HCT116 (cell line): ENCODE results near the gene CTNNA1. TPM values are rescaled to one million over a fixed set of nuclear protein-coding genes. Genes with fewer than 3 reads are reported as not detected.

Experiments used
- ATAC-seq: fragments of 200-7000 bp; cut with Tn5 transposase; 2 replicates; pipeline ENCODE4 v1.9.1; 2020; ENCODE audit warnings: mild to moderate bottlenecking, moderate library complexity
- BruUV-seq: library from RNA; stranded (reverse); fragments of 400-500 nt; replicated peaks from 2 replicates; lab custom pipeline; 2021; lab: Mats Ljungman, UMichigan
- CTCF ChIA-PET: fragments of 300-600 bp; sonication (Branson Sonifier 250); formaldehyde crosslinking; loops from one replicate; lab custom pipeline; 2021; ENCODE audit warnings: antibody characterized with exemption; lab: Charles Lee
- POLR2A ChIA-PET: fragments of 300-600, 350-600 bp; sonication (Branson Sonifier 250); formaldehyde crosslinking; loops from one replicate; lab custom pipeline; 2021; ENCODE audit warnings: antibody characterized with exemption; lab: Charles Lee
- RAD21 ChIA-PET, 2 experiments: fragments of 300-600 bp; sonication (Branson Sonifier 250); formaldehyde crosslinking; loops; one replicate each; lab custom pipeline; 2023; ENCODE audit warnings: low total read pairs in 2 of 2; ENCODE audit not compliant: uncharacterized antibody in 2 of 2, unreplicated experiment in 2 of 2, low non-redundant PET in 1 of 2; lab: Charles Lee
- DNase-seq: peaks from one replicate; pipeline ENCODE4 v3.0.0-alpha.2; 2010; ENCODE audit warnings: low read depth, low spot score
- H2AFZ ChIP-seq: fragments of 200-600 bp; shearing (Covaris generic), sonication (generic); 2 replicates; pipeline ENCODE4 v1.6.1; 2017; ENCODE audit warnings: low read depth, mixed run types, mixed read lengths, antibody characterized with exemption, low read length; ENCODE audit not compliant: poor library complexity, severe bottlenecking
- H3K27ac ChIP-seq: 2 replicates; pipeline ENCODE4 v1.5.1; 2012; ENCODE audit warnings: low read depth, low read length
- H3K27me3 ChIP-seq: fragments of 200-600 bp; sonication (generic); 2 replicates; pipeline ENCODE4 v1.6.1; 2016; ENCODE audit warnings: mixed run types, low read length, mixed read lengths; ENCODE audit not compliant: insufficient read depth
- H3K36me3 ChIP-seq, 2 experiments: fragments of 200-500 bp in 1 of 2; fragments of 200-600 bp in 1 of 2; sonication (Bioruptor generic) in 1 of 2; sonication (generic) in 1 of 2; 2 replicates each; pipeline versions ENCODE4 v1.5.1 to v1.6.1; 2014 to 2016; ENCODE audit warnings: low read length in 2 of 2, inconsistent platforms in 1 of 2, mixed read lengths in 1 of 2, mixed run types in 1 of 2; ENCODE audit not compliant: insufficient read depth in 2 of 2, control insufficient read depth in 1 of 2
- H3K4me1 ChIP-seq, 2 experiments: fragments of 200-600 bp in 1 of 2; sonication (generic) in 1 of 2; 2 replicates each; pipeline versions ENCODE4 v1.5.1 to v1.6.1; 2012 to 2017; ENCODE audit warnings: low read length in 2 of 2, inconsistent platforms in 1 of 2, mild to moderate bottlenecking in 1 of 2, mixed read lengths in 1 of 2, mixed run types in 1 of 2, moderate library complexity in 1 of 2; ENCODE audit not compliant: insufficient read depth in 2 of 2, control insufficient read depth in 1 of 2
- H3K4me2 ChIP-seq: fragments of 200-600 bp; sonication (generic); 2 replicates; pipeline ENCODE4 v1.6.1; 2017; ENCODE audit warnings: mixed run types, low read length, mixed read lengths
- H3K4me3 ChIP-seq, 2 experiments: fragments of 200-600 bp in 1 of 2; sonication (generic) in 1 of 2; replicated peaks in 1 of 2; 2 replicates each; pipeline ENCODE4 v1.5.1; 2011 to 2016; ENCODE audit warnings: low read length in 2 of 2, control low read depth in 1 of 2, low read depth in 1 of 2, mild to moderate bottlenecking in 1 of 2, mixed read lengths in 1 of 2, mixed run types in 1 of 2
- H3K79me2 ChIP-seq: fragments of 200-600 bp; sonication (generic); 2 replicates; pipeline ENCODE4 v1.6.1; 2017; ENCODE audit warnings: mild to moderate bottlenecking, mixed run types, low read length, moderate library complexity, mixed read lengths; ENCODE audit not compliant: insufficient read depth
- H3K9ac ChIP-seq: fragments of 200-600 bp; sonication (generic); 2 replicates; pipeline ENCODE4 v1.6.1; 2016; ENCODE audit warnings: low read length, mixed read lengths
- H3K9me2 ChIP-seq: fragments of 200-600 bp; sonication (generic), shearing (Covaris generic); 2 replicates; pipeline ENCODE4 v1.6.1; 2017; ENCODE audit warnings: mixed run types, mild to moderate bottlenecking, moderate library complexity; ENCODE audit not compliant: insufficient read depth
- H3K9me3 ChIP-seq, 2 experiments: fragments of 200-500 bp in 1 of 2; fragments of 200-600 bp in 1 of 2; sonication (Bioruptor generic) in 1 of 2; sonication (generic) in 1 of 2; 2 replicates each; pipeline ENCODE4 v1.6.1; 2014 to 2017; ENCODE audit warnings: low read length in 2 of 2, mixed read lengths in 2 of 2, inconsistent platforms in 1 of 2, low read depth in 1 of 2, mild to moderate bottlenecking in 1 of 2, mixed run types in 1 of 2, moderate library complexity in 1 of 2; ENCODE audit not compliant: control insufficient read depth in 1 of 2, insufficient read depth in 1 of 2
- H4K20me1 ChIP-seq: fragments of 200-600 bp; sonication (generic), shearing (Covaris generic); 2 replicates; pipeline ENCODE4 v1.6.1; 2017; ENCODE audit warnings: mixed run types, mild to moderate bottlenecking, moderate library complexity; ENCODE audit not compliant: insufficient read depth
- CTCF ChIP-seq, 3 experiments: fragments of 200-600 bp in 1 of 3; sonication (generic) in 1 of 3; IDR thresholded peaks in 2 of 3; conservative IDR thresholded peaks in 1 of 3; 2 replicates each; pipeline ENCODE4 v1.5.1; 2012 to 2017; ENCODE audit warnings: low read depth in 2 of 3, low read length in 2 of 3, antibody characterized with exemption in 1 of 3, borderline replicate concordance in 1 of 3, control low read depth in 1 of 3, mild to moderate bottlenecking in 1 of 3, mixed read lengths in 1 of 3, mixed run types in 1 of 3, moderate library complexity in 1 of 3; ENCODE audit not compliant: insufficient read depth in 1 of 3
- ELF1 ChIP-seq: IDR thresholded peaks from 2 replicates; pipeline ENCODE4 v1.6.1; 2012; ENCODE audit warnings: low read depth, borderline replicate concordance
- EZH2phosphoT487 ChIP-seq: fragments of 200-600 bp; IDR thresholded peaks from 2 replicates; pipeline ENCODE4 v1.6.1; 2018; ENCODE audit warnings: antibody characterized with exemption, borderline replicate concordance
- JUND ChIP-seq: IDR thresholded peaks from 2 replicates; pipeline ENCODE4 v1.6.1; 2012
- POLR2A ChIP-seq: IDR thresholded peaks from 2 replicates; pipeline ENCODE4 v1.7.0; 2011; ENCODE audit warnings: borderline replicate concordance; ENCODE audit not compliant: insufficient read depth, insufficient read length; ENCODE audit errors: extremely low read depth
- intact Hi-C: fragments of 100-400 bp; cut with micrococcal nuclease; formaldehyde crosslinking; loops from 2 replicates; pipeline ENCODE4 v1.10.0; 2022
- total RNA-seq: library from RNA; stranded (reverse); gene quantifications from one replicate; pipeline ENCODE4 v1.2.1, GENCODE V29; 2021; ENCODE audit not compliant: unreplicated experiment

The CTNNA1 gene
- total RNA-seq, 1 experiment from 2014 or later, result 313 TPM

- ATAC-seq, result no peak
- Histone ChIP-seq H3K4me2 (no peak overlapping the region), H3K9ac (no peak overlapping the region), H3K27ac (no peak overlapping the region), H3K4me3 (no peak overlapping the region), H2AFZ (no peak overlapping the region), H3K27me3 (no peaks in the 10 kb centered on the region), H3K4me1 (peaks cover 11 to 15% of the 10 kb centered on the region in 2 experiments), H3K9me3 (no peaks in the 10 kb centered on the region), H4K20me1 (peaks cover 15% of the 10 kb centered on the region; the same call in 1 of the 2 replicates), H3K79me2 (peaks cover 86% of the 10 kb centered on the region), H3K9me2 (no peaks in the 10 kb centered on the region), H3K36me3 (no peaks in the 10 kb centered on the region)
- ChIA-PET CTCF (no interaction called here), POLR2A (no interaction called here), RAD21 (no interaction called here)
- BruUV-seq, result no TSS peak
- intact Hi-C loops, result no loop called here
- no peak for TF ChIP-seq JUND
- DNase-seq, result no peak
Measured at GRCh38 chr5:138875552-138875875, 122.3 kb downstream of the CTNNA1 start.

GRCh38 chr5:138875946-138876345 lies 122.7 kb downstream of the CTNNA1 start:
- no peak overlapping the region for H3K4me2 ChIP-seq
- H3K9me2 ChIP-seq, result no peaks in the 10 kb centered on the region
- DNase-seq, result no peak
- H3K79me2 ChIP-seq, result peaks cover 86% of the 10 kb centered on the region
- ChIA-PET POLR2A (no interaction called here), RAD21 (no interaction called here), CTCF (no interaction called here)
- H3K27ac ChIP-seq, result no peak overlapping the region
- intact Hi-C loops, result no loop called here
- H3K27me3 ChIP-seq, result no peaks in the 10 kb centered on the region
- H4K20me1 ChIP-seq, result peaks cover 15% of the 10 kb centered on the region; the same call in 1 of the 2 replicates
- ATAC-seq, result no peak
- peaks cover 6 to 13% of the 10 kb centered on the region in 2 experiments for H3K4me1 ChIP-seq
- no peaks in the 10 kb centered on the region for H3K36me3 ChIP-seq
- H2AFZ ChIP-seq, result no peak overlapping the region
- TF ChIP-seq ELF1, result no peak
- TF ChIP-seq CTCF (IDR thresholded peaks at IDR 0.05 in 2 of 3, conservative IDR thresholded peaks at IDR 0.05 in 1 of 3; ENCODE audit: borderline replicate concordance in 1 of 3, insufficient read depth in 1 of 3, low read depth in 2 of 3, low read length in 2 of 3), result no peak
- no peak for TF ChIP-seq POLR2A
- TF ChIP-seq EZH2phosphoT487, result no peak
- H3K9ac ChIP-seq, result no peak overlapping the region
- no TSS peak for BruUV-seq
- H3K4me3 ChIP-seq, result no peak overlapping the region
- no peaks in the 10 kb centered on the region for H3K9me3 ChIP-seq
